Measurements from ENCODE around the gene MACC1.
"Not testable (repeated sequence)": the region's sequence is repeated elsewhere in the genome, so short reads cannot be mapped to it uniquely, and the experiment has no call there.

Gene MACC1

GRCh38 chr7:20193242-20193777 lies 23.9 kb downstream of the MACC1 start:
- in situ Hi-C loops (cut with HindIII; ENCODE audit: low pct_ligation_motif_present, low pct_unique_long_range_greater_than_20kb, low sequenced_read_pairs), result no loop called here
- no peak for DNase-seq

- in situ Hi-C loops (cut with HindIII; ENCODE audit: low pct_ligation_motif_present, low pct_unique_long_range_greater_than_20kb, low sequenced_read_pairs), result no loop called here
- DNase-seq, result no peak
These were observed 25.8 kb downstream of the MACC1 start for GRCh38 chr7:20191391-20191869.

GRCh38 chr7:20190560-20191390 lies 26.4 kb downstream of the MACC1 start:
- DNase-seq, result no peak
- in situ Hi-C loops (cut with HindIII; ENCODE audit: low pct_ligation_motif_present, low pct_unique_long_range_greater_than_20kb, low sequenced_read_pairs), result no loop called here

GRCh38 chr7:20189852-20190251 lies 27.3 kb downstream of the MACC1 start:
- in situ Hi-C loops (cut with HindIII; ENCODE audit: low pct_ligation_motif_present, low pct_unique_long_range_greater_than_20kb, low sequenced_read_pairs), result no loop called here
- DNase-seq, result no peak

- DNase-seq, result no peak
- in situ Hi-C loops (cut with HindIII; ENCODE audit: low pct_ligation_motif_present, low pct_unique_long_range_greater_than_20kb, low sequenced_read_pairs), result no loop called here
These were observed 28.6 kb downstream of the MACC1 start for GRCh38 chr7:20188567-20188966.

- DNase-seq; in situ Hi-C loops (cut with HindIII; ENCODE audit: low pct_ligation_motif_present, low pct_unique_long_range_greater_than_20kb, low sequenced_read_pairs): not testable (repeated sequence)
These were observed 29.3 kb downstream of the MACC1 start for GRCh38 chr7:20187850-20188249.

- no peak for DNase-seq
- in situ Hi-C loops (cut with HindIII; ENCODE audit: low pct_ligation_motif_present, low pct_unique_long_range_greater_than_20kb, low sequenced_read_pairs), result no loop called here
These were observed 31.2 kb downstream of the MACC1 start for GRCh38 chr7:20185988-20186387.

- DNase-seq, result no peak
- in situ Hi-C loops (cut with HindIII; ENCODE audit: low pct_ligation_motif_present, low pct_unique_long_range_greater_than_20kb, low sequenced_read_pairs), result no loop called here
These were observed 34.1 kb downstream of the MACC1 start for GRCh38 chr7:20183086-20183485.

- in situ Hi-C loops (cut with HindIII; ENCODE audit: low pct_ligation_motif_present, low pct_unique_long_range_greater_than_20kb, low sequenced_read_pairs), result no loop called here
- DNase-seq, result no peak
These were observed 40.5 kb downstream of the MACC1 start for GRCh38 chr7:20176578-20177242.

- in situ Hi-C loops (cut with HindIII; ENCODE audit: low pct_ligation_motif_present, low pct_unique_long_range_greater_than_20kb, low sequenced_read_pairs), result no loop called here
- DNase-seq, result no peak
These were observed 43.4 kb downstream of the MACC1 start for GRCh38 chr7:20173828-20174227.

- peak; percentile 72 for DNase-seq
- in situ Hi-C loops (cut with HindIII; ENCODE audit: low pct_ligation_motif_present, low pct_unique_long_range_greater_than_20kb, low sequenced_read_pairs), result no loop called here
These were observed 44.3 kb downstream of the MACC1 start for GRCh38 chr7:20172736-20173334.

GRCh38 chr7:20170633-20171032 lies 46.6 kb downstream of the MACC1 start:
- in situ Hi-C loops (cut with HindIII; ENCODE audit: low pct_ligation_motif_present, low pct_unique_long_range_greater_than_20kb, low sequenced_read_pairs), result no loop called here
- DNase-seq, result no peak

GRCh38 chr7:20165146-20165510 lies 52.1 kb downstream of the MACC1 start:
- no peak for DNase-seq
- in situ Hi-C loops (cut with HindIII; ENCODE audit: low pct_ligation_motif_present, low pct_unique_long_range_greater_than_20kb, low sequenced_read_pairs), result no loop called here

GRCh38 chr7:20164425-20165145 lies 52.6 kb downstream of the MACC1 start:
- no peak for DNase-seq
- in situ Hi-C loops (cut with HindIII; ENCODE audit: low pct_ligation_motif_present, low pct_unique_long_range_greater_than_20kb, low sequenced_read_pairs), result no loop called here

GRCh38 chr7:20162665-20163064 lies 54.5 kb downstream of the MACC1 start:
- DNase-seq, result no peak
- in situ Hi-C loops (cut with HindIII; ENCODE audit: low pct_ligation_motif_present, low pct_unique_long_range_greater_than_20kb, low sequenced_read_pairs), result no loop called here

- in situ Hi-C loops (cut with HindIII; ENCODE audit: low pct_ligation_motif_present, low pct_unique_long_range_greater_than_20kb, low sequenced_read_pairs), result no loop called here
- no peak for DNase-seq
These were observed 57.9 kb downstream of the MACC1 start for GRCh38 chr7:20159226-20159747.

- DNase-seq, result no peak
- in situ Hi-C loops (cut with HindIII; ENCODE audit: low pct_ligation_motif_present, low pct_unique_long_range_greater_than_20kb, low sequenced_read_pairs), result no loop called here
These were observed 58.5 kb downstream of the MACC1 start for GRCh38 chr7:20158684-20159083.

GRCh38 chr7:20157456-20157855 lies 59.7 kb downstream of the MACC1 start:
- in situ Hi-C loops (cut with HindIII; ENCODE audit: low pct_ligation_motif_present, low pct_unique_long_range_greater_than_20kb, low sequenced_read_pairs), result no loop called here
- no peak for DNase-seq

All from ACHN (cell line).